Ovary (tissue), 3 donors: ENCODE data around the gene MAN1A1.

Source experiments
- POLR2A ChIP-seq: fragments of 450-650 bp; IDR thresholded peaks from one replicate; pipeline ENCODE4 v1.6.1; 2017; ENCODE audit warnings: antibody characterized with exemption, mild to moderate bottlenecking, moderate library complexity
- TF ChIP-seq, protein P1 (sequence below), 3 donors: fragments of 450-650 bp in 2 of 3; fragments of 200-600 bp in 1 of 3; IDR thresholded peaks; one replicate each; pipeline versions ENCODE4 v1.5.1 to v1.8.0; 2016 to 2022; ENCODE audit warnings: antibody characterized with exemption in 3 of 3, mild to moderate bottlenecking in 1 of 3
- donor health status: DM: no; HTN: no; CAD: no.

GRCh38 chr6:119267126-119267905, 82.2 kb downstream of the MAN1A1 start:
- TF ChIP-seq, protein P1, sequence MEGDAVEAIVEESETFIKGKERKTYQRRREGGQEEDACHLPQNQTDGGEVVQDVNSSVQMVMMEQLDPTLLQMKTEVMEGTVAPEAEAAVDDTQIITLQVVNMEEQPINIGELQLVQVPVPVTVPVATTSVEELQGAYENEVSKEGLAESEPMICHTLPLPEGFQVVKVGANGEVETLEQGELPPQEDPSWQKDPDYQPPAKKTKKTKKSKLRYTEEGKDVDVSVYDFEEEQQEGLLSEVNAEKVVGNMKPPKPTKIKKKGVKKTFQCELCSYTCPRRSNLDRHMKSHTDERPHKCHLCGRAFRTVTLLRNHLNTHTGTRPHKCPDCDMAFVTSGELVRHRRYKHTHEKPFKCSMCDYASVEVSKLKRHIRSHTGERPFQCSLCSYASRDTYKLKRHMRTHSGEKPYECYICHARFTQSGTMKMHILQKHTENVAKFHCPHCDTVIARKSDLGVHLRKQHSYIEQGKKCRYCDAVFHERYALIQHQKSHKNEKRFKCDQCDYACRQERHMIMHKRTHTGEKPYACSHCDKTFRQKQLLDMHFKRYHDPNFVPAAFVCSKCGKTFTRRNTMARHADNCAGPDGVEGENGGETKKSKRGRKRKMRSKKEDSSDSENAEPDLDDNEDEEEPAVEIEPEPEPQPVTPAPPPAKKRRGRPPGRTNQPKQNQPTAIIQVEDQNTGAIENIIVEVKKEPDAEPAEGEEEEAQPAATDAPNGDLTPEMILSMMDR (IDR thresholded peaks at IDR 0.05) = no peak
- TF ChIP-seq POLR2A = no peak
